NT2/D1 (cell line): ENCODE data around the gene RPAP2.
"Not testable (repeated sequence)": the region's sequence is repeated elsewhere in the genome, so short reads cannot be mapped to it uniquely, and the experiment has no call there.

Experiments used
- DNase-seq: peaks from one replicate; pipeline ENCODE4 v3.0.0-alpha.2; 2011; ENCODE audit warnings: low read depth, low spot score
- H3K27me3 ChIP-seq: 2 replicates; pipeline ENCODE4 v1.6.0; 2011; ENCODE audit warnings: mild to moderate bottlenecking; ENCODE audit not compliant: insufficient read length, insufficient read depth
- H3K36me3 ChIP-seq: 2 replicates; pipeline ENCODE4 v1.6.1; 2011; ENCODE audit warnings: mild to moderate bottlenecking, low read length, mixed read lengths; ENCODE audit not compliant: insufficient read depth, insufficient read length
- H3K4me1 ChIP-seq: 2 replicates; pipeline ENCODE4 v1.5.1; 2011; ENCODE audit not compliant: insufficient read depth, insufficient read length
- H3K4me3 ChIP-seq: 2 replicates; pipeline ENCODE4 v1.5.1; 2011; ENCODE audit warnings: low read depth; ENCODE audit not compliant: insufficient read length
- H3K9ac ChIP-seq: 2 replicates; pipeline ENCODE4 v1.6.0; 2011; ENCODE audit warnings: low read depth; ENCODE audit not compliant: insufficient read length
- H3K9me3 ChIP-seq: 2 replicates; pipeline ENCODE4 v1.5.1; 2011; ENCODE audit warnings: mild to moderate bottlenecking, low read length; ENCODE audit not compliant: insufficient read depth
- SUZ12 ChIP-seq: IDR thresholded peaks from 2 replicates; pipeline ENCODE4 v1.6.1; 2011; ENCODE audit not compliant: insufficient read length, insufficient read depth; ENCODE audit errors: extremely low read depth
- YY1 ChIP-seq: IDR thresholded peaks from 2 replicates; pipeline ENCODE4 v1.6.1; 2011; ENCODE audit not compliant: insufficient read length, insufficient read depth
- ZNF274 ChIP-seq: IDR thresholded peaks from 2 replicates; pipeline ENCODE4 v1.6.1; 2011; ENCODE audit warnings: mild to moderate bottlenecking, low read depth, low read length

Gene RPAP2

GRCh38 chr1:92346866-92347640 lies 48.2 kb downstream of the RPAP2 start:
- H3K27me3 ChIP-seq: no peaks in the 10 kb centered on the region
- H3K9me3 ChIP-seq: no peaks in the 10 kb centered on the region
- peaks cover 44% of the 10 kb centered on the region for H3K36me3 ChIP-seq
- TF ChIP-seq ZNF274 (no peak), SUZ12 (no peak), YY1 (no peak)
- H3K9ac ChIP-seq: no peak overlapping the region
- no peak for DNase-seq
- no peak overlapping the region for H3K4me3 ChIP-seq
- H3K4me1 ChIP-seq: no peaks in the 10 kb centered on the region

- no peak overlapping the region for H3K4me3 ChIP-seq
- H3K36me3 ChIP-seq: peaks cover 21% of the 10 kb centered on the region
These were observed 54.0 kb downstream of the RPAP2 start for GRCh38 chr1:92352856-92353255.

GRCh38 chr1:92354259-92354658 lies 55.4 kb downstream of the RPAP2 start:
- DNase-seq: no peak
- no peaks in the 10 kb centered on the region for H3K4me1 ChIP-seq
- peaks cover 26% of the 10 kb centered on the region for H3K36me3 ChIP-seq
- no peaks in the 10 kb centered on the region for H3K27me3 ChIP-seq
- H3K9ac ChIP-seq: no peak overlapping the region
- TF ChIP-seq YY1: no peak
- no peak for TF ChIP-seq SUZ12
- no peak for TF ChIP-seq ZNF274
- no peak overlapping the region for H3K4me3 ChIP-seq
- H3K9me3 ChIP-seq: peaks cover 5% of the 10 kb centered on the region; the same call in 1 of the 2 replicates

More at GRCh38 chr1:92352856-92353255, 54.0 kb downstream of the RPAP2 start:
- Histone ChIP-seq H3K27me3 (no peaks in the 10 kb centered on the region), H3K4me1 (no peaks in the 10 kb centered on the region), H3K9me3 (peaks cover 5% of the 10 kb centered on the region; the same call in 1 of the 2 replicates), H3K9ac (no peak overlapping the region)
- TF ChIP-seq ZNF274: no peak
- TF ChIP-seq YY1: no peak
- no peak for TF ChIP-seq SUZ12
- DNase-seq: no peak

- H3K27me3 ChIP-seq: no peaks in the 10 kb centered on the region
These were observed 58.1 kb downstream of the RPAP2 start for GRCh38 chr1:92356956-92357355.

GRCh38 chr1:92359382-92359781 lies 60.5 kb downstream of the RPAP2 start:
- H3K9ac ChIP-seq, H3K4me3 ChIP-seq, DNase-seq, H3K27me3 ChIP-seq, H3K4me1 ChIP-seq, H3K9me3 ChIP-seq: not testable (repeated sequence)
- peaks cover 18% of the 10 kb centered on the region for H3K36me3 ChIP-seq

More at GRCh38 chr1:92356956-92357355, 58.1 kb downstream of the RPAP2 start:
- TF ChIP-seq ZNF274: no peak
- H3K9ac ChIP-seq: no peak overlapping the region
- H3K36me3 ChIP-seq: peaks cover 21% of the 10 kb centered on the region
- H3K9me3 ChIP-seq: peaks cover 5% of the 10 kb centered on the region; the same call in 1 of the 2 replicates
- DNase-seq: no peak
- no peak overlapping the region for H3K4me3 ChIP-seq
- H3K4me1 ChIP-seq: no peaks in the 10 kb centered on the region

- TF ChIP-seq SUZ12: no peak
- TF ChIP-seq ZNF274: no peak
- TF ChIP-seq YY1: no peak
- no peaks in the 10 kb centered on the region for H3K27me3 ChIP-seq
- H3K4me3 ChIP-seq: no peak overlapping the region
- H3K36me3 ChIP-seq: peaks cover 18% of the 10 kb centered on the region
- no peaks in the 10 kb centered on the region for H3K4me1 ChIP-seq
- H3K9ac ChIP-seq: no peak overlapping the region
- DNase-seq: no peak
- no peaks in the 10 kb centered on the region for H3K9me3 ChIP-seq
These were observed 61.1 kb downstream of the RPAP2 start for GRCh38 chr1:92359986-92360385.

GRCh38 chr1:92362970-92363369 lies 64.1 kb downstream of the RPAP2 start:
- no peak for TF ChIP-seq YY1
- TF ChIP-seq ZNF274: no peak
- no peak for TF ChIP-seq SUZ12
- H3K36me3 ChIP-seq: peaks cover 12% of the 10 kb centered on the region
- no peaks in the 10 kb centered on the region for H3K4me1 ChIP-seq
- H3K9me3 ChIP-seq: no peaks in the 10 kb centered on the region
- H3K4me3 ChIP-seq: no peak overlapping the region
- no peak overlapping the region for H3K9ac ChIP-seq
- H3K27me3 ChIP-seq: no peaks in the 10 kb centered on the region
- no peak for DNase-seq

- TF ChIP-seq YY1 (no peak), SUZ12 (no peak), ZNF274 (no peak)
- peaks cover 9% of the 10 kb centered on the region for H3K36me3 ChIP-seq
- H3K4me1 ChIP-seq: no peaks in the 10 kb centered on the region
- no peak for DNase-seq
- no peak overlapping the region for H3K9ac ChIP-seq
- H3K27me3 ChIP-seq: no peaks in the 10 kb centered on the region
- no peaks in the 10 kb centered on the region for H3K9me3 ChIP-seq
- H3K4me3 ChIP-seq: no peak overlapping the region
These were observed 64.5 kb downstream of the RPAP2 start for GRCh38 chr1:92363401-92363800.
